ENCODE measurements around the gene CENPP.

DNA sequence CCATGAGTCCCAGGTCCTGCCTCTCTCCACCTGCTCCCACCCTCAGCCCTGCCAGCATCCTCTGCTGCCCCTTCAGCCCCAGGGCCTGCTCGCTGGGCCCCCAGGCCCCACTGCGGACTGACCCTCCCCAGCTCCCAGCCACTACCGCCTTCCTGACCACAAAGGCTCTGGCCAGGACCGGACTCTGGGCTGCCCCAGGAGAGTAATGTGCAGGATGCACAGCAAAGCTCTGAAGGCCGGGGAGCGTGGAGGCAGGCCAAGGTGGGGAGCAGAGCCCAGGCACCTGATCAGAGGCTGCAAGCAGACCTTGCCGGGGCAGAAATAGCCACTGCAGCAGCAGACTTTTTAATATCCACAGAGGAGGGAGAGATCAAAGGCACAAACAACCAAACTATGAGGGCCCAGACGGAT lies 316.3 kb downstream of the CENPP start:
- TF ChIP-seq POLR2A (IDR thresholded peaks at IDR 0.05; ENCODE audit: extremely low read depth, insufficient read length) (no peak), CTCF (IDR thresholded peaks at IDR 0.05; ENCODE audit: low read depth, low read length) (no peak)

Measured in NB4 (cell line).